Ishikawa (cell line): ENCODE measurements around the gene NOXA1.

Source experiments
- CEBPB ChIP-seq: IDR thresholded peaks from 2 replicates; pipeline ENCODE4 v1.6.1; 2012
- CREB1 ChIP-seq: IDR thresholded peaks from 2 replicates; pipeline ENCODE4 v1.6.1; 2012; ENCODE audit warnings: low read depth
- EGR1 ChIP-seq: IDR thresholded peaks from 2 replicates; pipeline ENCODE4 v1.6.1; 2012
- EP300 ChIP-seq: IDR thresholded peaks from 2 replicates; pipeline ENCODE4 v1.6.1; 2012; ENCODE audit warnings: borderline replicate concordance
- FOXM1 ChIP-seq: IDR thresholded peaks from 2 replicates; pipeline ENCODE4 v1.6.1; 2012; ENCODE audit warnings: low read depth, borderline replicate concordance
- NFIC ChIP-seq: IDR thresholded peaks from 2 replicates; pipeline ENCODE4 v1.6.1; 2012
- RAD21 ChIP-seq: IDR thresholded peaks from 2 replicates; pipeline ENCODE4 v1.6.1; 2012; ENCODE audit warnings: low read depth
- TAF1 ChIP-seq: IDR thresholded peaks from 2 replicates; pipeline ENCODE4 v1.6.1; 2012; ENCODE audit warnings: low read depth, mild to moderate bottlenecking
- TCF12 ChIP-seq: IDR thresholded peaks from 2 replicates; pipeline ENCODE4 v1.6.1; 2012; ENCODE audit warnings: low read depth
- TEAD4 ChIP-seq: IDR thresholded peaks from 2 replicates; pipeline ENCODE4 v1.6.1; 2012
- USF1 ChIP-seq: IDR thresholded peaks from 2 replicates; pipeline ENCODE4 v1.6.1; 2012
- YY1 ChIP-seq: IDR thresholded peaks from 2 replicates; pipeline ENCODE4 v1.6.1; 2012; ENCODE audit warnings: low read depth
- ZBTB7A ChIP-seq: IDR thresholded peaks from 2 replicates; pipeline ENCODE4 v1.6.1; 2012; ENCODE audit warnings: low read depth
- TF ChIP-seq, protein P1 (sequence below): IDR thresholded peaks from 2 replicates; pipeline ENCODE4 v1.6.1; 2012; ENCODE audit warnings: low read depth, mild to moderate bottlenecking
- TF ChIP-seq, protein P2 (sequence below): IDR thresholded peaks from 2 replicates; pipeline ENCODE4 v1.6.1; 2012

NOXA1 gene

DNA sequence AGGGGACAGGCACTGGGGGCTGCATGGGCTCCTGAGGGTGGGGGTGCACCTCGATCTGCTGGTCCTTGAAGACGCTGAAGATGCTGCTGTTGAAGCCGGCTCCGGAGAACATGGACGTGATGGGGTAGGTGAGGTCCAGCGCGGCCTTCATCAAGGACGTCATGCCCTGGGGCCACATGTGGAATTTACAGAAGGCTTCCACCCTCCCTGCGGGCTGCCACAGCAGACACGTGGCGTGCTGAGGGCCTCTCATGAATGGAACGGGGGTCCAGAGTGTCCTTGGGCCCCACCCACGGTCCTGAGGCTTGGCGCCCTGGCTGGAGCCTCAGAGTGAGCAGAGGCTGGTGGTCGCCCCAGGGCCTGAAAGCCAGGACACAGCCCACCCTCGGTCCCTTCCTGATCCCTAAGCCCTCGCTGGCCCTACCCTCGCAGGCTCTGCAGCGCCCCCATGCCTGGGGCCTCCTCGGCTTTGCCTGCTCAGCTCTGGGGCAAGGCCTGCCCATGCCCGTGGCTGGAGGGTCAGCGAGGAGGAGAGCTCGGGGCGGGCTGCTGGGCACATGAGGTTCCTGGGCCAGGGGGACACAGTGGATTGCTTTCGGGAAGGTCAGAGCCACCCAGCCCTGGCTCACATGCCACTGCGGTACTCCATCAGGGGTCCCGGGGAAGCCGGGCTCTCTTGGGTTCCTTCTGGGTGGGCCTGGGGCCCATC is 41.3 kb downstream of the NOXA1 start:
- TF ChIP-seq NFIC (no peak), ZBTB7A (no peak), USF1 (no peak), CEBPB (no peak), FOXM1 (no peak), EGR1 (no peak), TEAD4 (no peak), TAF1 (no peak), YY1 (no peak), TCF12 (no peak), EP300 (no peak), CREB1 (no peak), RAD21 (no peak)
- TF ChIP-seq, protein P1, sequence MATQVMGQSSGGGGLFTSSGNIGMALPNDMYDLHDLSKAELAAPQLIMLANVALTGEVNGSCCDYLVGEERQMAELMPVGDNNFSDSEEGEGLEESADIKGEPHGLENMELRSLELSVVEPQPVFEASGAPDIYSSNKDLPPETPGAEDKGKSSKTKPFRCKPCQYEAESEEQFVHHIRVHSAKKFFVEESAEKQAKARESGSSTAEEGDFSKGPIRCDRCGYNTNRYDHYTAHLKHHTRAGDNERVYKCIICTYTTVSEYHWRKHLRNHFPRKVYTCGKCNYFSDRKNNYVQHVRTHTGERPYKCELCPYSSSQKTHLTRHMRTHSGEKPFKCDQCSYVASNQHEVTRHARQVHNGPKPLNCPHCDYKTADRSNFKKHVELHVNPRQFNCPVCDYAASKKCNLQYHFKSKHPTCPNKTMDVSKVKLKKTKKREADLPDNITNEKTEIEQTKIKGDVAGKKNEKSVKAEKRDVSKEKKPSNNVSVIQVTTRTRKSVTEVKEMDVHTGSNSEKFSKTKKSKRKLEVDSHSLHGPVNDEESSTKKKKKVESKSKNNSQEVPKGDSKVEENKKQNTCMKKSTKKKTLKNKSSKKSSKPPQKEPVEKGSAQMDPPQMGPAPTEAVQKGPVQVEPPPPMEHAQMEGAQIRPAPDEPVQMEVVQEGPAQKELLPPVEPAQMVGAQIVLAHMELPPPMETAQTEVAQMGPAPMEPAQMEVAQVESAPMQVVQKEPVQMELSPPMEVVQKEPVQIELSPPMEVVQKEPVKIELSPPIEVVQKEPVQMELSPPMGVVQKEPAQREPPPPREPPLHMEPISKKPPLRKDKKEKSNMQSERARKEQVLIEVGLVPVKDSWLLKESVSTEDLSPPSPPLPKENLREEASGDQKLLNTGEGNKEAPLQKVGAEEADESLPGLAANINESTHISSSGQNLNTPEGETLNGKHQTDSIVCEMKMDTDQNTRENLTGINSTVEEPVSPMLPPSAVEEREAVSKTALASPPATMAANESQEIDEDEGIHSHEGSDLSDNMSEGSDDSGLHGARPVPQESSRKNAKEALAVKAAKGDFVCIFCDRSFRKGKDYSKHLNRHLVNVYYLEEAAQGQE: no peak
- TF ChIP-seq, protein P2, sequence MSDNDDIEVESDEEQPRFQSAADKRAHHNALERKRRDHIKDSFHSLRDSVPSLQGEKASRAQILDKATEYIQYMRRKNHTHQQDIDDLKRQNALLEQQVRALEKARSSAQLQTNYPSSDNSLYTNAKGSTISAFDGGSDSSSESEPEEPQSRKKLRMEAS: no peak

DNA sequence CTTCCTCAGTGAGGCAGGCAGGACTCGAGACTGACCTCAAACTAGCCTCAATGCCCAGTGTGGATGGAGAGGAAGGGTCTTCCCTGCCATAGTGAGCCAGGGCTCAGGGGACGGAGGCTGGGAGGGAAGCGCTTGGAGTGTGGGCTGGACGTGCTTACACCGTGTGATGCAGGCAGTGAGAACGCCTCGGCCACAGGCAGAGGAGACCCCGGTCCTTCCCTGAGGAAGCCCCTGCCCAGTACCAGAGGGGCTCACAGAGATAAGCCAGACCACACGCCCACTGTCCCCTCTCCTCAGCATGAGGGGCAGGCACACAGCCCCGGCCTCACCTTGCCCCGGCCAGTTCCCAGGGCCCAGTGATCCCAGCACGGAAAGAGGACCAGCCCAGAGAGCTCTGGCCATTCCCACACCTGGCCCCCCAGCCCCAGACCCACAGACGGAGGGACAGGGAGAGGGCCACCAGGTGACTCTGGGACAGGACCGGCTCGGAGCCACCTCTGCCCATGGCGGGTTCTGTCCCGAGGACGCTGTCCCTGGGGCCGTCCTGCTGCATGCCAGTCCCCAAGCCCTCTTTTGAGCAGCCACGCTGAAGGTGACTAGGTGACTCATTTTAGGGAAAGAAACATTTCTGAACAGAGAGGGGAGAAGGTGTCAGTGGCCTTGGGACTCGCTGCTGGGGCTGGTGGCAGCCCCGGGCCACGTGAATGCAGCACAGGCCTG is 42.0 kb downstream of the NOXA1 start:
- no peak for TF ChIP-seq YY1
- TF ChIP-seq, protein P2: no peak

- TF ChIP-seq USF1 (no peak), CREB1 (no peak), TEAD4 (no peak), CEBPB (no peak), TCF12 (no peak), FOXM1 (no peak), ZBTB7A (no peak), YY1 (no peak), EP300 (no peak), NFIC (no peak), RAD21 (no peak)
- TF ChIP-seq, protein P2: no peak
- TF ChIP-seq, protein P1: no peak
Measured at GRCh38 chr9:137465720-137466388, 42.7 kb downstream of the NOXA1 start.

GRCh38 chr9:137467161-137467581 is 44.0 kb downstream of the NOXA1 start:
- TF ChIP-seq NFIC (no peak), YY1 (no peak), CREB1 (no peak), FOXM1 (no peak), ZBTB7A (no peak), TAF1 (no peak), USF1 (no peak), RAD21 (no peak), CEBPB (no peak), EGR1 (no peak), TCF12 (no peak), TEAD4 (no peak), EP300 (no peak)
- TF ChIP-seq, protein P2: no peak
- TF ChIP-seq, protein P1: no peak
